Testis (tissue), 3 donors: ENCODE data around the gene AKAP6. TPM values are rescaled to one million over a fixed set of nuclear protein-coding genes. Genes with fewer than 3 reads are reported as not detected.

ENCODE experiments used
- DNase-seq: peaks from one replicate; pipeline ENCODE4 v3.0.0-alpha.2; 2019
- H3K27ac ChIP-seq, 2 donors: fragments of 200-600 bp; sonication (generic); one replicate each; pipeline ENCODE4 v1.5.1; 2019
- H3K27me3 ChIP-seq: fragments of 200-600 bp; sonication (generic); one replicate; pipeline ENCODE4 v1.5.1; 2019
- H3K36me3 ChIP-seq: fragments of 200-600 bp; sonication (generic); one replicate; pipeline ENCODE4 v1.5.1; 2017; ENCODE audit warnings: low read depth; ENCODE audit errors: missing control alignments
- H3K4me1 ChIP-seq: fragments of 200-600 bp; sonication (generic); one replicate; pipeline ENCODE4 v1.5.1; 2019
- H3K4me3 ChIP-seq, 2 donors: fragments of 200-600 bp; sonication (generic); one replicate each; pipeline ENCODE4 v1.5.1; 2017 to 2019
- H3K9me3 ChIP-seq: fragments of 200-600 bp; sonication (generic); one replicate; pipeline ENCODE4 v1.5.1; 2017
- POLR2A ChIP-seq: fragments of 450-650 bp; IDR thresholded peaks from one replicate; pipeline ENCODE4 v1.6.1; 2017; ENCODE audit warnings: antibody characterized with exemption, mild to moderate bottlenecking, moderate library complexity
- WGBS, 2 donors: methylation state at CpG; one replicate each; pipeline ENCODE4 v1.1.5; 2018; 5-methylcytosine and 5-hydroxymethylcytosine counted together
- intact Hi-C: fragments of 100-400 bp; cut with DNase I; formaldehyde crosslinking; loops from one replicate; pipeline ENCODE4 v1.15.1; 2023; ENCODE audit warnings: low total_unique reads
- polyA plus RNA-seq: library from polyadenylated mRNA; stranded (reverse); fragments of 350-450 nt; fragmentation: Illumina TruSeq; extraction: RNeasy Lipid Tissue Mini Kit (QIAGEN cat#74804); gene quantifications from one replicate; pipeline ENCODE4 v1.2.3, GENCODE V29; 2014; ENCODE audit warnings: low read depth, low replicate concordance; ENCODE audit not compliant: insufficient read depth
- total RNA-seq, 2 donors: library from RNA; depleted of rRNA; stranded (reverse); fragments of >200 nt; gene quantifications; one replicate each; pipeline ENCODE4 v1.2.3, GENCODE V29; 2016
- TF ChIP-seq, protein P1 (sequence below), 3 experiments: fragments of 450-650 bp in 2 of 3; fragments of 200-600 bp in 1 of 3; sonication (generic) in 1 of 3; IDR thresholded peaks; one replicate each; pipeline ENCODE4 v1.5.1; 2016 to 2019; ENCODE audit warnings: antibody characterized with exemption in 3 of 3, mild to moderate bottlenecking in 2 of 3, moderate library complexity in 1 of 3

Gene AKAP6
- total and polyA plus RNA-seq, 3 donors from 2014 or later, result 26.6 to 30.9 (median 30.9) TPM

- DNase-seq, result no peak
- H3K4me1 ChIP-seq, result no peaks in the 10 kb centered on the region
- no peaks in the 10 kb centered on the region for H3K36me3 ChIP-seq
- 90 to 91% methylated on average over 1 of the region's 1 CpG for WGBS, 2 donors
- H3K27me3 ChIP-seq, result no peaks in the 10 kb centered on the region
- H3K4me3 ChIP-seq, result no peak overlapping the region
- intact Hi-C loops, result no loop called here
- no peak for TF ChIP-seq POLR2A
- TF ChIP-seq, protein P1, sequence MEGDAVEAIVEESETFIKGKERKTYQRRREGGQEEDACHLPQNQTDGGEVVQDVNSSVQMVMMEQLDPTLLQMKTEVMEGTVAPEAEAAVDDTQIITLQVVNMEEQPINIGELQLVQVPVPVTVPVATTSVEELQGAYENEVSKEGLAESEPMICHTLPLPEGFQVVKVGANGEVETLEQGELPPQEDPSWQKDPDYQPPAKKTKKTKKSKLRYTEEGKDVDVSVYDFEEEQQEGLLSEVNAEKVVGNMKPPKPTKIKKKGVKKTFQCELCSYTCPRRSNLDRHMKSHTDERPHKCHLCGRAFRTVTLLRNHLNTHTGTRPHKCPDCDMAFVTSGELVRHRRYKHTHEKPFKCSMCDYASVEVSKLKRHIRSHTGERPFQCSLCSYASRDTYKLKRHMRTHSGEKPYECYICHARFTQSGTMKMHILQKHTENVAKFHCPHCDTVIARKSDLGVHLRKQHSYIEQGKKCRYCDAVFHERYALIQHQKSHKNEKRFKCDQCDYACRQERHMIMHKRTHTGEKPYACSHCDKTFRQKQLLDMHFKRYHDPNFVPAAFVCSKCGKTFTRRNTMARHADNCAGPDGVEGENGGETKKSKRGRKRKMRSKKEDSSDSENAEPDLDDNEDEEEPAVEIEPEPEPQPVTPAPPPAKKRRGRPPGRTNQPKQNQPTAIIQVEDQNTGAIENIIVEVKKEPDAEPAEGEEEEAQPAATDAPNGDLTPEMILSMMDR (IDR thresholded peaks at IDR 0.05), result no peak
- H3K27ac ChIP-seq, result no peak overlapping the region
- no peaks in the 10 kb centered on the region for H3K9me3 ChIP-seq
Measured at GRCh38 chr14:32625211-32625610, 296.1 kb downstream of the AKAP6 start.

GRCh38 chr14:32627545-32628298 is 298.6 kb downstream of the AKAP6 start:
- Histone ChIP-seq H3K4me3 (no peak overlapping the region), H3K36me3 (no peaks in the 10 kb centered on the region), H3K27me3 (no peaks in the 10 kb centered on the region), H3K27ac (no peak overlapping the region), H3K4me1 (no peaks in the 10 kb centered on the region), H3K9me3 (no peaks in the 10 kb centered on the region)
- no peak for TF ChIP-seq POLR2A
- TF ChIP-seq, protein P1 (IDR thresholded peaks at IDR 0.05), result no peak
- 86 to 88% methylated on average over 4 of the region's 4 CpGs for WGBS, 2 donors
- intact Hi-C loops, result no loop called here
- no peak for DNase-seq

DNA sequence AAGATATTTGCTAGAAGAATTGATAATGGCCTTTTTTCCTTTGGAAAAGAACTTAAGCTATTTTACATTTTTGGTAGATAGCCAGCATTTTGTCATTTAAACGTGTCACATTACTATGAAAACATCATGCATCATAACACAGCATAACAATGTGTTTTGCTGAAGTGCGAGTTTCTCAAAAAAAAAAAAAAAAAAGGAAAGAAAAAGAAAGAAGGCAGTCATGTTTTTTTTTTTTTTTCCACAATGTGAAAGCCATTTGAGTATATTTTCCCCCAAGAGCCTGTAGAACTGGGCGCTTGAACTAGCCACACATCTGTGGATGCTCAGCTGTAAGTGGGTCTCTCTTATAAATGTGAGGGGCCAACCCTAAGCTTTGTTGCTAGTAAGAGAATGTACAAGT is 300.1 kb downstream of the AKAP6 start:
- WGBS, 2 donors, result 70 to 77% methylated on average over 3 of the region's 3 CpGs
- no peak for DNase-seq
- intact Hi-C loops, result no loop called here
- Histone ChIP-seq H3K4me3 (no peak overlapping the region), H3K36me3 (no peaks in the 10 kb centered on the region), H3K27ac (no peak overlapping the region), H3K9me3 (no peaks in the 10 kb centered on the region), H3K27me3 (no peaks in the 10 kb centered on the region), H3K4me1 (no peaks in the 10 kb centered on the region)
- TF ChIP-seq POLR2A, result no peak
- TF ChIP-seq, protein P1 (IDR thresholded peaks at IDR 0.05), result no peak

DNA sequence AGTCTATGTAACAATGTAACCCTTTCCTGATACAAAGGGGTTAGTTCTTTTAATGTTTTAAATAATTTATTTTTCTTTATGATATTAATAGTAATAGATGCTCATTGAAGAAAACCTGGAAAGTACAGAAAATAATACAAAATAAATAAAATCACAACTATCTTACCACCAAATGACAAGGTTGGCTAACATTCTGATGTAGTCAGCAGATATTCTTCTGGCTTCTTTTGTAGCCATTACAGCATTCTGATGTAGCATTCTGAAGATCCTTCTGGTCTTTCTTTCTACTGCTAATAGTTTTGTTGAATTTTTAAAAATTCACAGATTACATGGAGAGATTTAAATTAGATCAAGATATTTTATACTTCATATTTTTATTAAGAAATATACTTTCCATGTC is 301.6 kb downstream of the AKAP6 start:
- Histone ChIP-seq H3K9me3 (no peaks in the 10 kb centered on the region), H3K27ac (no peak overlapping the region), H3K4me3 (no peak overlapping the region), H3K27me3 (no peaks in the 10 kb centered on the region), H3K4me1 (no peaks in the 10 kb centered on the region), H3K36me3 (no peaks in the 10 kb centered on the region)
- intact Hi-C loops, result no loop called here
- no peak for TF ChIP-seq POLR2A
- TF ChIP-seq, protein P1 (IDR thresholded peaks at IDR 0.05), result no peak
- no peak for DNase-seq
